HG02885 (cell line): ENCODE measurements around the gene YAP1.

ENCODE experiments used
- ATAC-seq: cut with Tn5 transposase; IDR thresholded peaks from one replicate; pipeline ENCODE4 v1.9.1; 2021; ENCODE audit warnings: mild to moderate bottlenecking; ENCODE audit not compliant: unreplicated experiment, poor library complexity

YAP1 gene

DNA sequence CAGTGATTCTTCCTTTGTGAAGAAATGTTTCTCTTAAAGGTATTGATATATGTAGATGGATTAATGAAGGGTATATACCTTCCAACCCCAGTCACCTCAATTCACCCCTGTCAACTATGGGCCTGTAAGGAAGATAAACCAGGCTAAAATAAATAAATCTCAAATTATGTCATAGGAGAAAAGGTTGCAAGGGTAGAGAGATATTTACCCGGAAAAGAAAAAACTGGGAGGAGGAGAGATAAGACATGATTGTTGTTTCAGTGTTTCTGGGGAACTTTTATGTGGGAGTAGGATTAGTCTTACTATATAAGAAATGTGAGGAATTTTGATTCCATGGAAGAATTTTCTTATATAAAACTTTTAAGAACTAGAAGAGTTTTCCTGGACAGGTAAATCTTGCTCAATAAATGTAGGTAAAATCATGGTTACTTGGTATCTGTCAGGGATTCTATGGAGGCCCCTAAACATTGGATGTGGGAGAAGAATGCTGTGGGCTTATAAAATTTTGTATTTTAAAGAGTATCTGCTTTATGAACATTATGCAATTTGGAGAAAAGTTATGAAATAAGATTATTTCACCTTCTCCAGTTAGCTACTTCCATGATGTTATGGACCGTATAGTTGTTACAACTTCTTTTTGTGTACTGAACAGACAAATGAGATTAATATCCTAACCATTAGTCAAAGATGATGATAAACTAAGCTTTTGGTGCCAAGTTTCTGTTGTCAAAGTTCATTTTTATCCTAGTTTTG lies 6.4 kb downstream of the YAP1 start:
- no peak for ATAC-seq

DNA sequence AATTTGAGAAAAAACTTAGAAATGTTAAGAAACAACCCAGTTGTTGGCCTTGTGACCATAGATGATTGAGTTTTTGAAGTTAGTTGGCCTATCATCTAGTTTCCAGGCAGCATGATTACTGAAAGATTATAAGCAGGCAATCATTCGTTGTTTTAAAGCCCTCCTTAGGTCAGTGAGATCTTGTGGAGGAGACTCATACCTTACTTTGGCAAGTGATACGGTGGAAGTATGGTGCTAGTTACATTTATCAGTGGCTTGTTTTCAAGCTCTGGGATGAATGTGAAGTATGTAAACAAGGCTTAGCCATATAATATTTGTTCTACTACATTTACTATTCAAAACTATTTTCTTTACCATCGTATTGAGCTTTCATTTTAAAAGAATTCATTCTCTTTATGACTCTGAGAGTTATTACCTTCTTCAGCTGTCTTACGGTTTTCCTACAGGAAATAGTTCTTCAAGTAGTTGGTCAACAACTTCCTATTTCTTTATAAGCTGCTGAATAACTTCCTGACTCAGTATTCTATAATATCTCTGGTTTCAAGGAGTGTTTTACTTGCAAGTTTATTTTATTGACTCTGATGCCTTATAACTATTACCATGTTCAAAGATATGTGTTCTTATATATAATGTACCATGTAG lies 7.3 kb downstream of the YAP1 start:
- no peak for ATAC-seq

DNA sequence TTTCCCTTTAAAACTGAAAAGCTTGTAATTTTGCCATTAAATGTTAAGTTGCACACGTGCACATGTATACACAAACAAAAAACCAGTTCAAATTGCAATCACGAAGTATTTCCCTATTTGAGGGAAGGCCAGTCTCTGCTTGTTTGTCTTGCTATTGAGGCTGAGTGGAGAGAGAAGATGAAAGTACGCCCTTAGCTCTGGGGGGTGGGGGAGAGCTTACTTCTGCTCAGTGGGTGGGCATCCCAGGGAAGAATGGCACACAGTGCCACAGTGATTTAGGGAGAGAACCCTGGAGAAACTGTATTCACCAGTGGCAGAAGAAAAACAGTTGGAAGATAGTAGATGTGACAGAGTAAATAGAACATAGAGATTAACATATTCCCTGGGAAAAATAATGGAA lies 8.7 kb downstream of the YAP1 start:
- ATAC-seq = no peak

DNA sequence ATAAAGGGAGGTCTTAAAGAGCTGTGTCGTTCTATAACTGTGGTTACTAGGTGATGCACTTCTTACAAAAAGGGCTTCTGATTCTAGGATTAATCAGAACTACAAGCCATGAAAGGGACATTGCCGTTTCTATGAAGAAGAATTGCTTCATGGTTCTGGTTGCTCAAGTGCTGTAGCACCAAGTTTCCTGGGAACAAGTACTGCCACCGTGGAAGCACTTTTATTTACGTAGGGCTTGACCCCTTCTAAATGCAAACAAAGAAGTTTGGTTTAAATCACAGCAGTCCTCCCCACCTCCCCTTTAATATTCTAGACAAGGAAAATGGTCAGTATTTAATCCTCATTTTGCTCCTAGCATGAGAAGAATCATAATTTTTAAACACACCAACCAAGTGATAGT lies 9.8 kb downstream of the YAP1 start:
- no peak for ATAC-seq

DNA sequence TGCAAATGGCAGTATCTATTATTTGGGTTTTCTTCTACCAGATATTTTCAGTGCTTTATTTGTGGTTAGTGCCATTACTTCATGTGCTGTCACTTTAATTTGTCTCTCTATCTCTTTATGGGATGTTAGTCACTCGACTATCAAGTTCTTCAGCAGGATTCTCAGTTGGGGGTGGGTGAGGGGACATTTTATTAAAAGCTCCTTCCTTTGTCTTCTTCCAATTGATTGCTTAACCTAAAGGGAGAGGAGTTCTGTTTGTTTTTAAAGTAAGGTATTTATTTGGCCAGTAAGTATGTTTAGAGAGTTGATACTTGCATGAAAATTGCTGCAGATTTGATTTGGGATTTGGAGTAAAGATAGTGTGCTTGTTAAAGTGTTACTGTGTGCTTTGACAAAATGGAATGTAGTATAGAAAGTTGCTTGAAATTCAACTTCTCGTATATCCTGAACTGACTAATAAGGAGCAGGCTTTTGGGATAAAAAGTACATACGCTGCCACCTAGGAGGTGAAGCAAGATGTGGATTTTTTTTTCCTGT lies 10.3 kb downstream of the YAP1 start:
- ATAC-seq = no peak

DNA sequence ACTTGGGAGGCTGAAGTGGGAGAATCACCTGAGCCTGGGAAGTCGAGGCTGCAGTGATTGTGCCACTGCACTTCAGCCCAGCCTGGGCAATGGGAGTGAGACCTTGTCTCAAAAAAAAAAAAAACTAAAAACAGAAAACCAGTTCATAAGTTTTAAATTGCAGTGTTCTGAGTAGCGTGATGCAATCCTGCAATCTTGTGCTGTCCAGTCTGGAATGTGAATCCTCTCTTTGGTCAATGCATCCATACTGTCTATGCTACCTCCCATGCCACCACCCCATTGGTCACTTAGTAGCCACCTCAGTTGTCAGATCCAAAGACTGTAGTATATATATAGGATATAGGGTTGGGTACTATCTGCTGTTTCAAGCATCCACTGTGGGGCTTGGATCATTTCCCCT lies 11.1 kb downstream of the YAP1 start:
- no peak for ATAC-seq

DNA sequence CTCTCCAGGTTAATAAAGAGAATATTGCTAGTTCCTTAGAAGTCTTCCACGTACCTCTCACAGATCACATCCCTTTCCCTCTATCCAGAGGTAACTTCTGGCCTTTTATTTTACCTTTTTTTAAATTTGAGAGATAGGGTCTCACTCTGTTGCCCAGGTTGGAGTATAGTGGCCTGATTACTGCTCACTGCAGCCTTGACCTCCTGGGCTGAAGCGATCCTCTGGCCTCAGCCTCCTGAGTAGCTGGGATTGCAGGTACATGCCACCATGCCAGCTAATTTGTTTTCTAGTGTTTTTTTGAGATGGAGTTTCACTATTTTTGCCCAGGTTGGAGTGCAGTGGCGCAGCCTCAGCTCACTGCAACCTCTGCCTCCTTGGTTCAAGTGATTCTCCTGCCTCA lies 24.4 kb downstream of the YAP1 start:
- no peak for ATAC-seq

DNA sequence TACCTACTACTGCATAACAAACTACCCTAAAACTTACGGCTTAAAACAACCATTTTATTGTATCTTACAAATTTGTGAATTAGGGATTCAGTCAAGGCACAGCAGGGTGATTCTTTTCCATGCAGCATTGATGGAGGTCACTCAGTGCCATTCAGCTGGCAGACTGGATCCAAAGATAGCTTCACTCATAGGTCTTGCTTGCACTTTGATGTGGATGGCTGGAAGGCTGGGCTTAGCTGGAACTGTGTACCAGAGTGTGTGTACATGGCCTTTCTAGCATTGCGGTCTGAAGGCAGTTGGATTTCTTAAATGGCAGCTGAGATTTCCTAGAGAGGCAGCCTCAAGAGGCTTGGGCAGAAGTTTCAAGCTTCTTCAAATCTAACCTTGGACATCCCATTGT lies 25.0 kb downstream of the YAP1 start:
- ATAC-seq = no peak

DNA sequence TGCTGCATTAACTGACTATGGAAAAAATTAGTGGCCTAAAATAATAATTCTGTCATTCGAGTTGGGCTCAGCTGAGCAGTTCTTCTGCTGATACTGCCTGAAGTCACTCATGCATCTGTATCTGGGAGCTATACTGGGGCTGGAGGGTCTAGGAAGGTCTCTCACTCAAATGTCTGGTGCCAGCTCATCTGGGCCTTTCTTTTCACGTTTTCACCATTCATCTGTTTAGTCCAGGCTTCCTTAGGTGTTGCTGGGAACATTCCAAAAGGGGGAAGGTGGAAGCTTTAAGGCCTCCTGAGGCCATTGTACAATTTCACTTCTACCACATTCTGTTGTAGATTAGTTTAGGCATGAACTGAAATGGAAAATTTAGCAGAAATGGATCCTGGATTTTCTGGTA lies 28.0 kb downstream of the YAP1 start:
- no peak for ATAC-seq

DNA sequence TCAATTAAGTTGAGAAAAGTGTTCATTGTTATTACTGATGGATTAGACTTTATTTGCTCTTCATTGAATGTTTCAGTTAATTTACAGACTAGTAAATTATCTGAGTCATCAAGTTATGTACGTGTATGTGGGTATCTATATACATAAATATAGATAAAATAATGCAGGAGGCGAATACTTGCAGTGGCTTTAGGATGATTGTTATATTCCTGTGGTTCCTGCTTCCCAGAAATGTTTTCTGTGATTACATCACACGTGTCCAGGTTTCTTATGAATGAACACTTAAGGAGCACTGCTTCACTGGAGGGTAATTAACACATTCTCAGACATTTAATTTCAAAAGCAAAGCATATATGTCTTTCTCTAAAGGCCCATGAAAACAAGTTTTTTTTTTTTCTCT lies 28.4 kb downstream of the YAP1 start:
- ATAC-seq = no peak

DNA sequence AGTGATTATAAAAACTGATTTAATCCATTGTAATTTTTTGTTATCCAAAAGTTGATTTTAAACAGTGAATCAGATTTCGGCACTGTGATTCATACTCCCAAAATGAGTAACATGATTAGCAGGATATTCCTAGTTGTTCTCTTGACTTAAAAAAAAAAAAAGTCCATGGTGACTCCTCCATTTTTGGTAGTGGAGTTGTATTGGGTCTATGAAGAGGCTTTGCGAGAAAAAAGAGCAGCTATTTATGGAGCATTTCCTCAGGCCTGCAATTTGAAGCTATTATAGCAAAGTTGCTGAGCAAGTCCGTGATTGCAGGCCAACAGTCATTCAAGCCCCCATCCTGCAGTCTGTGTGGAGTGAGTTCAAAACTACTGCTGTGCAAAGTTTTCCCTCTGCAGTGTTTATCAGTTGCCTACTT lies 28.8 kb downstream of the YAP1 start:
- ATAC-seq = no peak

DNA sequence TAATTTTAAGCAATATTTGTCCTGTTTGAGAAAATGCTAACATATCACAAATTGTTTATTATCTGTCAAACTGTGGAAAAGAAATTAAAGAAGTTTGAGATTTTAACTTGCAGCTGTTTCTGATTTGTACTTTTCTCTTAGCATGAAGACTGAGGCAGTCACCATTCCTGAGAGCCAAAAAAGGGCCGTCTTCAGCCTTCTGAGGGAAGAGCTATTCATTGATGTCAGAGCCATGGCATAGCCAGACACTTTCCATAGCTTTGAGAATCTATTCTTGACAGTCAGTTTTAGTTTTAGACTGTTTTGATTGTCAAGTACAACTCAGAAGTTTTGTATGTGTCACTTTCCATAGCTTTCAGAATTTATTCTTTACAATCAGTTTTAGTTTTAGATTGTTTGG lies 32.1 kb downstream of the YAP1 start:
- ATAC-seq = no peak

DNA sequence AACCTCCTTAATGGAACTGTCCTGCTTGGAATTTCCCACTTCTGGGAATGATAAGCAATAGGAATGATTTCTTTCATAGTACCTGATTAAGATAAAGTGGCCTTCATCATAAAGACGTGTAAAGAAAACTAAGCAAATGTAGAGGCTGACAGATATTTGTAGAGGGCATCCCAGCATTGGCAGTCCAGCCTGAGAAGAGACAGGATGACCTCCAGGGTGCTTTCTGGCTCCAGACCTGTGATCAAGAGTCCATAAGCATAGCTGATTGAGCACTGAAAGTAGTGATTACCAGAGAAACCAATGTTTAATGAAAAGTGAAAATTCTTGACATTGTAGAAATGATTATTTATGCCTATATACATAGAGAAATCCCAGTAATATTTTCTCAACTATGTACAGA lies 33.6 kb downstream of the YAP1 start:
- ATAC-seq = no peak

DNA sequence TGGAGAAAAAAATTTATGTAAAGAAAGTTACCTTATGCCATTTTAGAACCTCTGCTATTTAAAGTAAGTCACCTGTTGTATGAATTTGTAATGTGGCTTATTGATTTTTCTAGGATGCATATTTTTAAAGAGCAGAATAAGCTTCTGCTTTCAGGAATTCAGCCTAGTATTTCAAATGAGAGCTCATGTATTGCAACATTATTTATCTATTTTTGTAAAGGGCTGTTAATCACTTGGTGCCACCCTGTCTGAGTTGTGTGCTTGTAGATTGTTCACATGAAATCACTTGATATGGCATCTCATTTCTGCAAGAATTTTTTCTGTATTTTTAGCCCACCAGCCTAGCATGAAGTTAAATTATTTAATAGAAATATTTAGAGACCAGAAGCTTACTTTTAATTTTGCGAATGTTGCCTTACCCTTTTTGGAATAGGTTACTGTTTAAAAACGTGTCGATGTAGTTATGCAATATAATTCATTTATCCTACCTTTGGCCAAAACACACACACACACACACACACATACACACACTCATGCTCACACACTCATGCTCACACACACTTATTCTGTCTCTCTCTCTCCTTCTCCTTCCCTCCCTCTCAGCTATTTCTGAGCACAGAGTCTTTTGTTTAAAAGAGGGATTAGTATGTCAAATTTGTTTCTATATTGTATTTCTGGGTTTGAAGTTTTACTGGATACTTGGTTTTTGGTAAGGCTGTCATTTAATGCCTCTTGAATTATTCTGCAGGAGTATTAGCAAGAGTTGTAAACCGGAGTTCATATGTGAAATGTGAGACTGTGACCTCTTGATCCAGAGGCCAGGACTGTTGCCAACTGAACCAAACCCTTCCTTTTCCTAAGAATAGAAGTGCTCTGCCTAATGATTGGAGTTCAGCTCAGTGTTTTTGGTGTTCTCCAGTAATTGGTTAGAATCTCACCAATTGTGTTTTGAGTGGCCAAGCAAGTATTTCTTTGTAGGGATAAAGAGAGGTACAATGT lies 34.4 kb downstream of the YAP1 start:
- no peak for ATAC-seq

DNA sequence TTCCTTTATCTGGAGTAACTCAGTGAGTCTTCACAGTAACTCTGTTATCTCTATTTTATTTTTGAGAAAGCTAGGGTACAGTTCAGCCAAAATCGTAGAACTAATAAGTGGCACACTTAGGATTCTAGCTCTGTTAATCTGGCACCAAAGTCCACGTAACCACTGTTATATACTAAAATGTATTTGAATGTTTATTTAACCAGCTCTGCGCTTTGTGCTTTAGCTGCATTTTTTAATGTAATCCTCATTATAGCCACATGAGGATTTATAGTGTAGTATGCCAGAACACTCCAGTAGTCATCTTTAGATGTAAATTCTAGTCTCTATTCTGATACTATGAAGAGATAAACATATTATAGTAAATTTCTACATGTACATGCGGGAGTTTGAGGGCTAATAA lies 36.8 kb downstream of the YAP1 start:
- no peak for ATAC-seq

DNA sequence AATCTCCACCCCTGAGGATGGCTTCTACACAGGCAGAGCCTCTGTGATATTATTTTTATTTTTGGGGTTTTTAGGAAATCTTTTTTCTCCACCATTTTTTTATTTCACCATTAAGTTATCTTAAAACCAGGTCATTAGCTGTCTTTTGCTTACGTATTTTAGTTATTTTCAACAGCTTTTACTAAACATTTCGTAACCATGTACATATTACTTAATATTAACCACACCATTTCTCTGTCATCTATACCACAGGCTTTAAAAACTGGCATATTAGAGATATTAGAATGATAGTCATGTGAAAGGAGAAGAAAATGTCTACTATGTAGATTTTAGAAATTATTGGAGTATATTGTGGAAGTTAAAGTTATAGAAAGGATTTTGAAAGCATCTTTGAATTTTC lies 37.4 kb downstream of the YAP1 start:
- no peak for ATAC-seq

DNA sequence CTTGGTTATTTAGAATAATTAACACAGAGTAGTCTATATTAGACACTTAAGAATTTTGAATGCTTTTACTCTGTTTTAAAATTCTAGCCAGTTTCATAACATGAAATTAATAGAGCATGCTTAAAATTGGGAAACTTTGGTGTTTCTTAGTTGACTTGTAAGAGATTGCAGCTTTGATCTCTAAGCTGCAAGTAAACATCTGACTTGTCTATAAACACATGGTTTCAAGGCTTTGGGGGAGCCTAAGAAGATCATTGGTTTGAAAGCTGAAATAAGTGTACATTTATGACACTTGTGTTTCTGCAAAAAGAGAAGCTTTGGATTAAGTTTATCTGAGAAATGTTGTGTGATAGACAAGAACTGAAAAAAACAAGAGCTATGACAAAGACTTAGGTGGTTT lies 37.8 kb downstream of the YAP1 start:
- no peak for ATAC-seq

DNA sequence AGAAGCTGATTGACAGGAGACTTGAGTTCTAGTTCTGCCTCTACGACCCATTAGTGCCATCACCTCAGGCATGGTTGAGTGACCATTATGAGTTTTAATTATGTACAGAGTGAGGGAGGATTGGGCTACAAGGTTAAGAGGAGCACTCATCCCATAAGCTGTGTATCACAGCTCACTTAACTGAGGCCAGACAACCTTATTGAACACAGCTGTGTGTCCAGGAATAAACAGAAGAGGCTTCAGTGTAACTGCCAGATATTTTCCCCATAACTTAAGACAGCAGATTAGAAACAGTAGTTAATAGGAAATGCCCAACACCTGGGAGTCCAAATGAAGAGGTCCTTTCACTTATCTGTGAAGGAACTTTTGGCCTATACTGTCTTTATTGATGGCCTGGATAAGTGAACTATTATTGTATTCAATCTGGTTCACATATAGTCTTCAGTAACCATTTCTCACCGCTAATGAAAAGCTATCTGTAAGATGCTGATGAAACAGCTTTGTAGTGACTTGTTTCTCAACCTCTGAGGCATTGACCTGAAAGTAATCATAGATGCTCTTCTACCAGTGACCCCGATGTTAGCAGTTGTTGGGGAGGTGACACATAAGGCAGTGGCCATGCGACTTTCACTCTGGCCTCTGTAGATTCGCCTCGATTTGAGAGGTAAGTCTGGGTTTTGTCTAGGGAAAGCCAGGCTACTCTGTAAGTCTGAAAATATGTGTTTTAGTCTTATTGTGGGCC lies 41.7 kb downstream of the YAP1 start:
- ATAC-seq = no peak

DNA sequence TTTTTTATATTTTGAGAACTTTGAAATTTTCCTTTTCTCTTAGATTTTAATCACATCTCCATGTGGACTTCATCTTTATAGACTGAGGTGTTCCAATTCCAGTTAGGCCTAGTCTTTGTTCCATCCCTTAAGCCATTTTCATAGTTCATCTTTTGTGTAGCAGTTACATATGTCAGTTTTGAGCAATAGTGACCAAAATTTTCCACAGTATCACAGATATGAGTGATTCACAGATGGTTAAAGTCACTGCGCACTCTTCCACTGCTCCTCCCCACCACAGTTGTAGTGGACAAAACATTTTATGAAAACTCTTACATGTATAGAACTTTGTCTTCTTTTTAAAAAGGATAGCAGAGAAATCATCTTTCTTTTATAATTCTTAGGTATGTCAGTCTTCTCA lies 42.8 kb downstream of the YAP1 start:
- ATAC-seq = no peak

DNA sequence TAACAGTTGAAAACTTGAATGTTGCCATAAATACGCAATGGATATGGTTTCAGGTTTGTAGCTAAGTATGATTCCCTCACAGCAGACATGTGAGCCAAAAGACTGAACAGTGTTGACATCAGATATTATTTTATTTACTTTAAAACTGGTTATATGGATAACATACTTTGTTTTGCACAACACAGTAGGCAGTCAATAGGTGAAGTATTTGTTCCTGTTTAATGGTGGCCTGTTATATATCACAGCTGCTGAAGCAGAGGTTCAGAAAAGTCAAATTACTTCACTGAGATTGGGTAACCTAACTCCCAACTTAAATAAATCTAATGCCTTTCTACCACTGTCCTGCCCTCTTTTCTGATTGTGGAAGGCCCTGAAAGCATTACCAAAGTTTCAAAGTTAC lies 44.6 kb downstream of the YAP1 start:
- ATAC-seq = no peak
